Glutamatergic neuron (in vitro differentiated cells): ENCODE results near the gene APOH. TPM values are rescaled to one million over a fixed set of nuclear protein-coding genes. Genes with fewer than 3 reads are reported as not detected.

Source experiments
- DNase-seq: peaks from one replicate; pipeline ENCODE4 v3.0.0; 2022
- H3K27ac Mint-ChIP-seq: one replicate; pipeline ENCODE4 v1.8.0; 2020; ENCODE audit warnings: mild to moderate bottlenecking, mixed read lengths, inconsistent platforms; ENCODE audit not compliant: unreplicated experiment
- H3K27me3 Mint-ChIP-seq: one replicate; pipeline ENCODE4 v1.8.0; 2020; ENCODE audit warnings: mild to moderate bottlenecking, moderate library complexity, mixed read lengths, inconsistent platforms; ENCODE audit not compliant: unreplicated experiment
- H3K36me3 Mint-ChIP-seq: one replicate; pipeline ENCODE4 v1.8.0; 2020; ENCODE audit warnings: mild to moderate bottlenecking, mixed read lengths, inconsistent platforms; ENCODE audit not compliant: unreplicated experiment
- H3K4me1 Mint-ChIP-seq: one replicate; pipeline ENCODE4 v1.8.0; 2020; ENCODE audit warnings: mild to moderate bottlenecking, low read depth, mixed read lengths, inconsistent platforms; ENCODE audit not compliant: unreplicated experiment
- H3K4me3 Mint-ChIP-seq: one replicate; pipeline ENCODE4 v1.8.0; 2020; ENCODE audit warnings: mild to moderate bottlenecking, mixed read lengths, inconsistent platforms; ENCODE audit not compliant: unreplicated experiment
- H3K9me3 Mint-ChIP-seq: one replicate; pipeline ENCODE4 v1.8.0; 2020; ENCODE audit warnings: mild to moderate bottlenecking, moderate library complexity, mixed read lengths, inconsistent platforms; ENCODE audit not compliant: unreplicated experiment
- CTCF ChIP-seq: fragments of 200-600 bp; sonication (generic); IDR thresholded peaks from one replicate; pipeline ENCODE4 v1.5.0; 2021; ENCODE audit not compliant: partially characterized antibody, unreplicated experiment
- long read RNA-seq: library from polyadenylated mRNA; unstranded; transcript quantifications from one replicate; pipeline ENCODE4 v2.0.0, GENCODE V29; 2020; ENCODE audit not compliant: unreplicated experiment
- total RNA-seq: library from RNA; stranded (reverse); fragmentation: NEBNext Ultra II Directional; extraction: Animal tissue kit (Norgen Biotek cat#: 25700); gene quantifications from one replicate; pipeline ENCODE4 v1.2.1, GENCODE V29; 2021; ENCODE audit not compliant: unreplicated experiment

Gene APOH
- total RNA-seq = not detected
- long read RNA-seq = 0 reads

- H3K4me3 Mint-ChIP-seq = no peak within 1 kb of the TSS
- no peak within 1 kb of the TSS for H3K27ac Mint-ChIP-seq
- H3K9me3 Mint-ChIP-seq = no peaks in the 10 kb centered on the region
- H3K27me3 Mint-ChIP-seq = no peaks in the 10 kb centered on the region
- DNase-seq = no peak
- H3K4me1 Mint-ChIP-seq = no peaks in the 10 kb centered on the region
- TF ChIP-seq CTCF = no peak
- no peaks in the 10 kb centered on the region for H3K36me3 Mint-ChIP-seq
These were observed at the start of gene APOH for GRCh38 chr17:66228887-66229782. TSS of gene APOH (minus strand) at chr17:66229415. CDS start at chr17:66229379, 36 bp downstream.

- H3K9me3 Mint-ChIP-seq = peaks cover 1% of the 10 kb centered on the region
- H3K4me1 Mint-ChIP-seq = peaks cover 2% of the 10 kb centered on the region
- H3K36me3 Mint-ChIP-seq = no peaks in the 10 kb centered on the region
- no peak overlapping the region for H3K4me3 Mint-ChIP-seq
- TF ChIP-seq CTCF = no peak
- DNase-seq = no peak
- peaks cover 4% of the 10 kb centered on the region for H3K27me3 Mint-ChIP-seq
- H3K27ac Mint-ChIP-seq = no peak overlapping the region
These were observed 48.0 kb upstream of the APOH start for GRCh38 chr17:66277191-66277590.

- no peak for DNase-seq
- peaks cover 1% of the 10 kb centered on the region for H3K9me3 Mint-ChIP-seq
- TF ChIP-seq CTCF = no peak
- H3K27me3 Mint-ChIP-seq = peaks cover 4% of the 10 kb centered on the region
- H3K4me1 Mint-ChIP-seq = peaks cover 2% of the 10 kb centered on the region
- H3K36me3 Mint-ChIP-seq = no peaks in the 10 kb centered on the region
- no peak overlapping the region for H3K4me3 Mint-ChIP-seq
- no peak overlapping the region for H3K27ac Mint-ChIP-seq
These were observed 47.2 kb upstream of the APOH start for GRCh38 chr17:66276328-66276937.

GRCh38 chr17:66275651-66276050 is 46.4 kb upstream of the APOH start:
- no peak for DNase-seq
- Mint-ChIP-seq H3K27me3 (peaks cover 4% of the 10 kb centered on the region), H3K27ac (no peak overlapping the region), H3K9me3 (peaks cover 1% of the 10 kb centered on the region), H3K4me1 (peaks cover 2% of the 10 kb centered on the region), H3K36me3 (no peaks in the 10 kb centered on the region), H3K4me3 (no peak overlapping the region)
- TF ChIP-seq CTCF = no peak

GRCh38 chr17:66273586-66273848 is 44.3 kb upstream of the APOH start:
- H3K36me3 Mint-ChIP-seq = peaks cover 7% of the 10 kb centered on the region
- no peak overlapping the region for H3K4me3 Mint-ChIP-seq
- H3K27ac Mint-ChIP-seq = no peak overlapping the region
- no peak for TF ChIP-seq CTCF
- H3K27me3 Mint-ChIP-seq = peaks cover 2% of the 10 kb centered on the region
- no peak for DNase-seq
- H3K9me3 Mint-ChIP-seq = peaks cover 3% of the 10 kb centered on the region
- H3K4me1 Mint-ChIP-seq = peaks cover 2% of the 10 kb centered on the region
